WTC11 (cell line): ENCODE results near the gene H6PD.

ENCODE experiments used
- JUN ChIP-seq: sonication (generic); formaldehyde crosslinking; IDR thresholded peaks from 2 replicates; pipeline ENCODE4 v1.8.0; 2023; ENCODE audit warnings: mild to moderate bottlenecking, missing genetic modification reagents
- NFE2L1 ChIP-seq: sonication (generic); formaldehyde crosslinking; IDR thresholded peaks from 2 replicates; pipeline ENCODE4 v1.8.1; 2023; ENCODE audit warnings: missing genetic modification reagents
- ZBTB21 ChIP-seq: sonication (generic); formaldehyde crosslinking; IDR thresholded peaks from 2 replicates; pipeline ENCODE4 v1.8.1; 2023; ENCODE audit warnings: mild to moderate bottlenecking, missing genetic modification reagents, borderline replicate concordance
- TF ChIP-seq, protein P1 (sequence below): fragments of 200-600 bp; IDR thresholded peaks from 2 replicates; pipeline ENCODE4 v1.8.0; 2022; ENCODE audit warnings: antibody characterized with exemption
- TF ChIP-seq, protein P2 (sequence below): sonication (generic); formaldehyde crosslinking; IDR thresholded peaks from 2 replicates; pipeline ENCODE4 v1.8.1; 2023; ENCODE audit warnings: mild to moderate bottlenecking, missing genetic modification reagents
- TF ChIP-seq, protein P3 (sequence below): sonication (generic); formaldehyde crosslinking; conservative IDR thresholded peaks from 2 replicates; pipeline ENCODE4 v1.8.1; 2023; ENCODE audit warnings: mild to moderate bottlenecking, low read depth, missing genetic modification reagents, moderate library complexity
- TF ChIP-seq, protein P4 (sequence below): fragments of 250-450 bp; sonication (Bioruptor Pico); conservative IDR thresholded peaks from 2 replicates; pipeline ENCODE4 v1.9.0; 2021; ENCODE audit warnings: mild to moderate bottlenecking
- TF ChIP-seq, protein P5 (sequence below): sonication (generic); formaldehyde crosslinking; IDR thresholded peaks from 2 replicates; pipeline ENCODE4 v1.8.1; 2022; ENCODE audit warnings: low read depth, mild to moderate bottlenecking, moderate library complexity, missing genetic modification reagents, borderline replicate concordance

DNA sequence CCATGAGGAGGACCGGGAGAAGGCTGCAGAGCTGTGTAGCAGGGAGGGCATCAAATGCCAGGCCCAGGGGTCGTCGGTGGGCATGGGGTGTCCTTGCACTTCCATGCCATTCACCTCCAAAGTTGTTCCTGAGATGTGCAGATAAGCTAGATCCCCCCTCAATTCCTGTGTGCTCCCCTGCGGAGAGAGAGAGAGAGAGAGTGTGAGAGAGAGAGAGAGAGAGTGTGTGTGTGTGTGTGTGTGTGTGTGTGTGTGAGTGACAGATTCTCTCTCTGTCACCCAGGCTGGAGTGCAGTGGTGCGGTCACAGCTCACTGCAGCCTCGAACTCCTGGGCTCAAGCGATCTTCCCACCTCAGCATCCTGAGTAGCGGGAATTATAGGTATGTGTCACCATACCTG is 74.5 kb downstream of the H6PD start:
- TF ChIP-seq, protein P1, sequence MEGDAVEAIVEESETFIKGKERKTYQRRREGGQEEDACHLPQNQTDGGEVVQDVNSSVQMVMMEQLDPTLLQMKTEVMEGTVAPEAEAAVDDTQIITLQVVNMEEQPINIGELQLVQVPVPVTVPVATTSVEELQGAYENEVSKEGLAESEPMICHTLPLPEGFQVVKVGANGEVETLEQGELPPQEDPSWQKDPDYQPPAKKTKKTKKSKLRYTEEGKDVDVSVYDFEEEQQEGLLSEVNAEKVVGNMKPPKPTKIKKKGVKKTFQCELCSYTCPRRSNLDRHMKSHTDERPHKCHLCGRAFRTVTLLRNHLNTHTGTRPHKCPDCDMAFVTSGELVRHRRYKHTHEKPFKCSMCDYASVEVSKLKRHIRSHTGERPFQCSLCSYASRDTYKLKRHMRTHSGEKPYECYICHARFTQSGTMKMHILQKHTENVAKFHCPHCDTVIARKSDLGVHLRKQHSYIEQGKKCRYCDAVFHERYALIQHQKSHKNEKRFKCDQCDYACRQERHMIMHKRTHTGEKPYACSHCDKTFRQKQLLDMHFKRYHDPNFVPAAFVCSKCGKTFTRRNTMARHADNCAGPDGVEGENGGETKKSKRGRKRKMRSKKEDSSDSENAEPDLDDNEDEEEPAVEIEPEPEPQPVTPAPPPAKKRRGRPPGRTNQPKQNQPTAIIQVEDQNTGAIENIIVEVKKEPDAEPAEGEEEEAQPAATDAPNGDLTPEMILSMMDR, result no peak
- TF ChIP-seq, protein P2, sequence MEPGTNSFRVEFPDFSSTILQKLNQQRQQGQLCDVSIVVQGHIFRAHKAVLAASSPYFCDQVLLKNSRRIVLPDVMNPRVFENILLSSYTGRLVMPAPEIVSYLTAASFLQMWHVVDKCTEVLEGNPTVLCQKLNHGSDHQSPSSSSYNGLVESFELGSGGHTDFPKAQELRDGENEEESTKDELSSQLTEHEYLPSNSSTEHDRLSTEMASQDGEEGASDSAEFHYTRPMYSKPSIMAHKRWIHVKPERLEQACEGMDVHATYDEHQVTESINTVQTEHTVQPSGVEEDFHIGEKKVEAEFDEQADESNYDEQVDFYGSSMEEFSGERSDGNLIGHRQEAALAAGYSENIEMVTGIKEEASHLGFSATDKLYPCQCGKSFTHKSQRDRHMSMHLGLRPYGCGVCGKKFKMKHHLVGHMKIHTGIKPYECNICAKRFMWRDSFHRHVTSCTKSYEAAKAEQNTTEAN, result no peak
- TF ChIP-seq, protein P3, sequence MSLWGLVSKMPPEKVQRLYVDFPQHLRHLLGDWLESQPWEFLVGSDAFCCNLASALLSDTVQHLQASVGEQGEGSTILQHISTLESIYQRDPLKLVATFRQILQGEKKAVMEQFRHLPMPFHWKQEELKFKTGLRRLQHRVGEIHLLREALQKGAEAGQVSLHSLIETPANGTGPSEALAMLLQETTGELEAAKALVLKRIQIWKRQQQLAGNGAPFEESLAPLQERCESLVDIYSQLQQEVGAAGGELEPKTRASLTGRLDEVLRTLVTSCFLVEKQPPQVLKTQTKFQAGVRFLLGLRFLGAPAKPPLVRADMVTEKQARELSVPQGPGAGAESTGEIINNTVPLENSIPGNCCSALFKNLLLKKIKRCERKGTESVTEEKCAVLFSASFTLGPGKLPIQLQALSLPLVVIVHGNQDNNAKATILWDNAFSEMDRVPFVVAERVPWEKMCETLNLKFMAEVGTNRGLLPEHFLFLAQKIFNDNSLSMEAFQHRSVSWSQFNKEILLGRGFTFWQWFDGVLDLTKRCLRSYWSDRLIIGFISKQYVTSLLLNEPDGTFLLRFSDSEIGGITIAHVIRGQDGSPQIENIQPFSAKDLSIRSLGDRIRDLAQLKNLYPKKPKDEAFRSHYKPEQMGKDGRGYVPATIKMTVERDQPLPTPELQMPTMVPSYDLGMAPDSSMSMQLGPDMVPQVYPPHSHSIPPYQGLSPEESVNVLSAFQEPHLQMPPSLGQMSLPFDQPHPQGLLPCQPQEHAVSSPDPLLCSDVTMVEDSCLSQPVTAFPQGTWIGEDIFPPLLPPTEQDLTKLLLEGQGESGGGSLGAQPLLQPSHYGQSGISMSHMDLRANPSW (CRISPR knock-in tag), result no peak
- no peak for TF ChIP-seq JUN (CRISPR knock-in tag)
- TF ChIP-seq, protein P4, sequence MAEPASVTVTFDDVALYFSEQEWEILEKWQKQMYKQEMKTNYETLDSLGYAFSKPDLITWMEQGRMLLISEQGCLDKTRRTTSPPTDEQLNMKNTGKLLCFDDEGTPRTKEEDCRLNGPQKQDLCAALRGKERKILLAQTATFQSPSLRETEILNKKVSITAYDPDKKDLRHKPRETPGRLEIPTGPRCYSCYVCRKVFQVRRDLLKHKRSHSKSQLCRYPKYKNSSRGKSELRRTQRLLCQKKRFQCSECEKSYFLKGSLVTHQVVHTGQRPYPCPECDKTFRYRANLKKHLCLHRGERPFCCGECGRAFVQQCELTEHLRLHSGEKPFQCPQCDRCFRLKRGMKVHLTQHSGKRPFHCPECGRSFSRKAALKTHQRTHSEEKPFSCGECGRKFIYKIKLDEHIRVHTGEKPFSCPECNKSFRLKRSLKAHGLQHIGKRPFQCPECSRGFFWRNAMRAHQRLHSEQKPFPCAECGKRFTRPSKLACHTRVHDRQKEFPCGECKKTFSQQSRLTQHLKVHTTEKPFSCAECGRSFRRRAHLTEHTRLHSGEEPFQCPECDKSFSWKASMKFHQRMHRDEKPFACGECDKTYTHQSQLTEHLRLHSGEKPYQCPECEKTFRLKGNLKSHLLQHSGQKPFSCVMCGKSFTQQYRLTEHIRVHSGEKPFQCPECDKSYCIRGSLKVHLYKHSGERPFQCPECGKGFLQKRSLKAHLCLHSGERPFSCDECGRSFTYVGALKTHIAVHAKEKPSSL (CRISPR knock-in tag), result no peak
- TF ChIP-seq, protein P5, sequence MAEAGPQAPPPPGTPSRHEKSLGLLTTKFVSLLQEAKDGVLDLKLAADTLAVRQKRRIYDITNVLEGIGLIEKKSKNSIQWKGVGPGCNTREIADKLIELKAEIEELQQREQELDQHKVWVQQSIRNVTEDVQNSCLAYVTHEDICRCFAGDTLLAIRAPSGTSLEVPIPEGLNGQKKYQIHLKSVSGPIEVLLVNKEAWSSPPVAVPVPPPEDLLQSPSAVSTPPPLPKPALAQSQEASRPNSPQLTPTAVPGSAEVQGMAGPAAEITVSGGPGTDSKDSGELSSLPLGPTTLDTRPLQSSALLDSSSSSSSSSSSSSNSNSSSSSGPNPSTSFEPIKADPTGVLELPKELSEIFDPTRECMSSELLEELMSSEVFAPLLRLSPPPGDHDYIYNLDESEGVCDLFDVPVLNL (CRISPR knock-in tag), result no peak
- no peak for TF ChIP-seq ZBTB21 (CRISPR knock-in tag)
- TF ChIP-seq NFE2L1 (CRISPR knock-in tag), result no peak
